ENCODE results near the gene CHMP2B. TPM values are rescaled to one million over a fixed set of nuclear protein-coding genes. Genes with fewer than 3 reads are reported as not detected.

CHMP2B gene
- total RNA-seq, 1 experiment from 2014 or later = 45.5 TPM

DNA sequence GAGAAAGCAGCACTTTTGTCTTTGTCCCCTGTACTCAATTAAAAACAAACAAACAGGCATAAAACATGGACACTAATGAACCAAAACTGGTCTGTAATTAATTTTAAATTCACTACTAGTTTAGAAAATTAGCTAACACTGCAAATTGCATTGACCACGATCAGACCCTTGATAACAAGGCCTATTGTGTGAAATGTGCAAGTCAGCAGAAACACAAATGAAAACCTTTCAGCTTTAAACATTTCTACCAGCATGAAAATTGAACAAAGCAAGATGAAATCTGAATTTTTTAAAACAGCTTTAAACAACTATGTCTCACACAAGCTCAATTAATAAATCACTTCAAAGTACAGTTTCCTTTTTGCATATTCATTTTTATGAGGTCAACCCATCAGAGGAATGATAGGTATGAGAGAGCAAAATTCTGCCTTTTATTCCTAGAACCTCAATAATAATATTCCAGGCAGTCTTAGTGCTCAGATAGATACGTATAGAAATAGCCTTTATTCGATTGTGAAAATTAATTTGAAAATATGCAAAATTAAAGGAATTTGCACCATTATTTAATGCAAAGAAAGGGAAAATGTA lies 27.0 kb upstream of the CHMP2B start:
- H3K4me1 Mint-ChIP-seq (ENCODE audit: insufficient read depth, unreplicated experiment) = no peaks in the 10 kb centered on the region

DNA sequence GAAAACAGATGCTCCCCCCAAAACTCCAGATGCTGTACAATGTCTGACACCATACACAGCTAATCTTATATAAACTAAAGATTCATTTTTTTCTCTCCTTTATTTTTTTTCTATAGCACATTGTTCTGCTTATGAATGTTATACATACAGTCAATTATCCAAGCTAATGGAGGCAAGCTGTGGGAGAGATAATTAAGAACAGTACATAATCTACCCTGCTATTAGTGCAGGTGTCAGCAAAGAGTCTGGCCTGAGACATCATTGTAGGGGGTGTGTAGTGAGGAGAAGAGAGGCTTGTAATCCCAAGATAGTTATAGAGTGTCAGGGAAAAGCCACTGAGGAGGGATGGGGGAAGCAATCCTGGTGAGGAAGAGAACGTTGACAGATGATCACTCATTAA lies 25.4 kb upstream of the CHMP2B start:
- intact Hi-C loops (cut with micrococcal nuclease) = no loop called here
- ChIA-PET POLR2A (interaction anchor here (0.8 kb wide), 1 partner anchor 26 kb away, joined by 3 read pairs; the partner anchor contains the start of gene CHMP2B), CTCF (interaction anchor here (1.0 kb wide), 1 partner anchor 427 kb away, joined by 3 read pairs; no protein-coding TSS in a partner anchor)
- Mint-ChIP-seq H3K36me3 (ENCODE audit: insufficient read depth, unreplicated experiment) (no peaks in the 10 kb centered on the region), H3K27ac (ENCODE audit: low read depth, unreplicated experiment) (no peak overlapping the region), H3K4me3 (ENCODE audit: unreplicated experiment) (no peak overlapping the region), H3K4me1 (ENCODE audit: insufficient read depth, unreplicated experiment) (peaks cover 9% of the 10 kb centered on the region), H3K9me3 (ENCODE audit: unreplicated experiment) (no peaks in the 10 kb centered on the region), H3K27me3 (ENCODE audit: insufficient read depth, unreplicated experiment) (no peaks in the 10 kb centered on the region)
- no TSS peak for BruUV-seq (replicated peaks)
- no peak for DNase-seq (ENCODE audit: unreplicated experiment)
- TF ChIP-seq, protein P1, sequence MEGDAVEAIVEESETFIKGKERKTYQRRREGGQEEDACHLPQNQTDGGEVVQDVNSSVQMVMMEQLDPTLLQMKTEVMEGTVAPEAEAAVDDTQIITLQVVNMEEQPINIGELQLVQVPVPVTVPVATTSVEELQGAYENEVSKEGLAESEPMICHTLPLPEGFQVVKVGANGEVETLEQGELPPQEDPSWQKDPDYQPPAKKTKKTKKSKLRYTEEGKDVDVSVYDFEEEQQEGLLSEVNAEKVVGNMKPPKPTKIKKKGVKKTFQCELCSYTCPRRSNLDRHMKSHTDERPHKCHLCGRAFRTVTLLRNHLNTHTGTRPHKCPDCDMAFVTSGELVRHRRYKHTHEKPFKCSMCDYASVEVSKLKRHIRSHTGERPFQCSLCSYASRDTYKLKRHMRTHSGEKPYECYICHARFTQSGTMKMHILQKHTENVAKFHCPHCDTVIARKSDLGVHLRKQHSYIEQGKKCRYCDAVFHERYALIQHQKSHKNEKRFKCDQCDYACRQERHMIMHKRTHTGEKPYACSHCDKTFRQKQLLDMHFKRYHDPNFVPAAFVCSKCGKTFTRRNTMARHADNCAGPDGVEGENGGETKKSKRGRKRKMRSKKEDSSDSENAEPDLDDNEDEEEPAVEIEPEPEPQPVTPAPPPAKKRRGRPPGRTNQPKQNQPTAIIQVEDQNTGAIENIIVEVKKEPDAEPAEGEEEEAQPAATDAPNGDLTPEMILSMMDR (IDR thresholded peaks at IDR 0.05; ENCODE audit: unreplicated experiment) = no peak

More for the DNA sequence above, 27.0 kb upstream of the CHMP2B start:
- ChIA-PET CTCF (interaction anchor here (0.6 to 1.0 kb wide), 2 partner anchors 33 to 428 kb away, joined by 4 to 5 read pairs; no protein-coding TSS in a partner anchor), POLR2A (no interaction called here)
- no peaks in the 10 kb centered on the region for H3K36me3 Mint-ChIP-seq (ENCODE audit: insufficient read depth, unreplicated experiment)
- no peak overlapping the region for H3K4me3 Mint-ChIP-seq (ENCODE audit: unreplicated experiment)
- TF ChIP-seq, protein P1 (IDR thresholded peaks at IDR 0.05; ENCODE audit: unreplicated experiment) = no peak
- DNase-seq (ENCODE audit: unreplicated experiment) = no peak
- H3K27ac Mint-ChIP-seq (ENCODE audit: low read depth, unreplicated experiment) = no peak overlapping the region
- peaks cover 4% of the 10 kb centered on the region for H3K9me3 Mint-ChIP-seq (ENCODE audit: unreplicated experiment)
- intact Hi-C loops (cut with micrococcal nuclease) = no loop called here
- no peaks in the 10 kb centered on the region for H3K27me3 Mint-ChIP-seq (ENCODE audit: insufficient read depth, unreplicated experiment)
- BruUV-seq (replicated peaks) = no TSS peak

DNA sequence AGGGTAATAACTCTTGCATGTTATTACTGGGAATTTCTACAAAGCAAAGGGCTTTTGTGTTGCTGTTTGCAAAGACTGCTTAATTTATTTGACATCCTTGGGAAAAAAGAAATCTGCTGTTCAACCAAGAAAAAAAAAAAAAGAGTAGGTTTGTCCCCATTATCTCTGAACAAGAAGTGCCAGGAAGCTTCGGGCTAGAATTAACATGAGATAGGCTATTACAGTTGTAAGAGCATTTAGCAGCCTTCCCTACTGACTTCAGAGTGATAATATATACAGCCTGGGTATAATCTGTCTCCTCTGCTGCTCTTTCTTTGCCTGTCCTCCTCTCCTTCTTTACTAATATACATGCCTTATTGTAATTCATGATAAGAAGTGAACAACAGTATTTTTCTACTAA lies 23.3 kb upstream of the CHMP2B start:
- Mint-ChIP-seq H3K4me1 (ENCODE audit: insufficient read depth, unreplicated experiment) (peaks cover 11% of the 10 kb centered on the region), H3K36me3 (ENCODE audit: insufficient read depth, unreplicated experiment) (no peaks in the 10 kb centered on the region), H3K4me3 (ENCODE audit: unreplicated experiment) (no peak overlapping the region), H3K9me3 (ENCODE audit: unreplicated experiment) (no peaks in the 10 kb centered on the region), H3K27me3 (ENCODE audit: insufficient read depth, unreplicated experiment) (no peaks in the 10 kb centered on the region), H3K27ac (ENCODE audit: low read depth, unreplicated experiment) (no peak overlapping the region)
- BruUV-seq (replicated peaks) = no TSS peak
- no peak for DNase-seq (ENCODE audit: unreplicated experiment)
- ChIA-PET CTCF (no interaction called here), POLR2A (no interaction called here)
- TF ChIP-seq, protein P1 (IDR thresholded peaks at IDR 0.05; ENCODE audit: unreplicated experiment) = no peak
- intact Hi-C loops (cut with micrococcal nuclease) = no loop called here

DNA sequence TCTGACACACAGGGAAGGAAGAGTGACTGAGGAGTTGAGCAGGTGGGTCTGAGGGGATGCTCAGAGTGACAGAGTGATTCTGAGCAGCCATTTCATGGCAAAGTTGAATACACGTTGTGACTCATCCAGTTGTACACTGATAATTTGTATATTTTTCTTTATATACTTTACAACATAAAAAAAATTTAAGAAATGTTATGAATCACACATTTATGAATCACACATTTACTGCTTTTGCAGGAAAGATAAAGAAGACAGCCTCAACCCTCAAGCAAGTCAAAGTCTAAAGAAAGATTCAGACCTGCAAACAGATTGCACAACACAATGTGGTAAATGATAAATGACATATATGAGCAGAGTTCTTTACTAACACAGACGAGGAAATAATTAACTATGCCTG lies 21.0 kb upstream of the CHMP2B start:
- Mint-ChIP-seq H3K27me3 (ENCODE audit: insufficient read depth, unreplicated experiment) (no peaks in the 10 kb centered on the region), H3K4me3 (ENCODE audit: unreplicated experiment) (no peak overlapping the region), H3K36me3 (ENCODE audit: insufficient read depth, unreplicated experiment) (no peaks in the 10 kb centered on the region), H3K4me1 (ENCODE audit: insufficient read depth, unreplicated experiment) (peaks cover 11% of the 10 kb centered on the region), H3K9me3 (ENCODE audit: unreplicated experiment) (no peaks in the 10 kb centered on the region), H3K27ac (ENCODE audit: low read depth, unreplicated experiment) (no peak overlapping the region)
- intact Hi-C loops (cut with micrococcal nuclease) = loop anchor here (1.0 kb wide), 2 partner anchors 21 to 124 kb away; partner anchors contain the start of gene CHMP2B
- peak; percentile 84 for DNase-seq (ENCODE audit: unreplicated experiment)
- TF ChIP-seq, protein P1 (IDR thresholded peaks at IDR 0.05; ENCODE audit: unreplicated experiment) = no peak
- CTCF ChIA-PET = interaction anchor here (0.6 to 1.1 kb wide), 2 partner anchors 38 kb away, joined by 3 to 7 read pairs; no protein-coding TSS in a partner anchor
- POLR2A ChIA-PET = interaction anchor here (0.7 to 3.2 kb wide), 3 partner anchors 13 to 337 kb away, joined by 3 to 17 read pairs (median 4); partner anchors contain the start of gene CHMP2B
- no TSS peak for BruUV-seq (replicated peaks)
